Measurements from ENCODE around the gene PTN.

DNA sequence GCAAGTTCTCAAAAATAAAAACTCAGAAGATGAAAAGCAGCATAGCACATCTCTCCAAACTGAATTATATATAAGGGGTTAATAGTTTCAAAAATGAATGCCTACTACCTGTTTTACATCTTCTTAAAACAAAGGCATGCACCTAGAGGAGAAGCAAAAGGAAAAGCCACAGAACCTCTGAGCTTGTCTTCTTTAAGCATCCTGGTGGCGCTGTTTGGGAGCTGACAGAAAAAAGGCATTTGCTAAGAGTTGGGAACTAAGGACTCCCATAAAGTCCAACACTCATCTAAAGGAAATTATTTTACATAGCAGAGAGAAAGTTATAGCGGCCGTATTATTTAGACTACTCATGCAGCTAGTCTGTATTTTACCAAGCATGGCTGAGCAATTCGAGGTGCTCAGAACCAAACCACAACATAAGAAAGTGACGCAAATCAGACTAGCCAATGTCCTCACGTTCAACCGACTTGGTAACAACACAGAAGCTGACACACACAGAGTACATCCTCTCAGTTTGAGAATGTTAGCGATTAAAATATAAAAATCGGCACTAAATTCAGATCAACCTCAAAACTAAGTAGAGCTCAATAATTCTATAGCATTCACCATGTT, 38.8 kb downstream of the PTN start:
- TF ChIP-seq, protein P1, sequence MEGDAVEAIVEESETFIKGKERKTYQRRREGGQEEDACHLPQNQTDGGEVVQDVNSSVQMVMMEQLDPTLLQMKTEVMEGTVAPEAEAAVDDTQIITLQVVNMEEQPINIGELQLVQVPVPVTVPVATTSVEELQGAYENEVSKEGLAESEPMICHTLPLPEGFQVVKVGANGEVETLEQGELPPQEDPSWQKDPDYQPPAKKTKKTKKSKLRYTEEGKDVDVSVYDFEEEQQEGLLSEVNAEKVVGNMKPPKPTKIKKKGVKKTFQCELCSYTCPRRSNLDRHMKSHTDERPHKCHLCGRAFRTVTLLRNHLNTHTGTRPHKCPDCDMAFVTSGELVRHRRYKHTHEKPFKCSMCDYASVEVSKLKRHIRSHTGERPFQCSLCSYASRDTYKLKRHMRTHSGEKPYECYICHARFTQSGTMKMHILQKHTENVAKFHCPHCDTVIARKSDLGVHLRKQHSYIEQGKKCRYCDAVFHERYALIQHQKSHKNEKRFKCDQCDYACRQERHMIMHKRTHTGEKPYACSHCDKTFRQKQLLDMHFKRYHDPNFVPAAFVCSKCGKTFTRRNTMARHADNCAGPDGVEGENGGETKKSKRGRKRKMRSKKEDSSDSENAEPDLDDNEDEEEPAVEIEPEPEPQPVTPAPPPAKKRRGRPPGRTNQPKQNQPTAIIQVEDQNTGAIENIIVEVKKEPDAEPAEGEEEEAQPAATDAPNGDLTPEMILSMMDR (IDR thresholded peaks at IDR 0.05; ENCODE audit: borderline replicate concordance, extremely low read depth, low read length, poor library complexity, severe bottlenecking): no peak
- no peak for TF ChIP-seq EZH2 (IDR thresholded peaks at IDR 0.05; ENCODE audit: borderline replicate concordance, low read depth, low read length, severe bottlenecking)

Measured in DND-41 (cell line).